Urinary bladder (tissue), 4 donors: ENCODE data around the gene HOTAIR. TPM values are rescaled to one million over a fixed set of nuclear protein-coding genes. Genes with fewer than 3 reads are reported as not detected.

Source experiments
- DNase-seq: peaks from one replicate; pipeline ENCODE4 v3.0.0-alpha.2; 2015; ENCODE audit errors: extremely low spot score
- H3K27ac ChIP-seq: one replicate; pipeline ENCODE4 v1.5.1; 2013; ENCODE audit warnings: low read depth, mild to moderate bottlenecking, moderate library complexity
- H3K36me3 ChIP-seq: one replicate; pipeline ENCODE4 v1.6.1; 2013; ENCODE audit warnings: mild to moderate bottlenecking, moderate library complexity; ENCODE audit not compliant: insufficient read depth
- H3K4me1 ChIP-seq: one replicate; pipeline ENCODE4 v1.6.1; 2013; ENCODE audit warnings: mild to moderate bottlenecking, moderate library complexity; ENCODE audit not compliant: insufficient read depth
- H3K4me3 ChIP-seq: one replicate; pipeline ENCODE4 v1.5.1; 2013; ENCODE audit warnings: low read depth, low read length
- WGBS: extraction: QIAGEN DNeasy Blood & Tissue Kit; methylation state at CpG from one replicate; pipeline ENCODE4 v1.1.7; 2013; 5-methylcytosine and 5-hydroxymethylcytosine counted together
- polyA plus RNA-seq: library from polyadenylated mRNA; stranded (reverse); fragments of 200-250 nt; gene quantifications from one replicate; pipeline ENCODE4 v1.2.3, GENCODE V29; 2013
- total RNA-seq: library from RNA; depleted of rRNA; stranded (reverse); fragments of >200 nt; gene quantifications from one replicate; pipeline ENCODE4 v1.2.3, GENCODE V29; 2014
- donor health status: healthy with polysubstance abuse.
- donor health status: healthy.

HOTAIR gene
- total and polyA plus RNA-seq, 2 donors, result 1.1 to 6.3 TPM

DNA sequence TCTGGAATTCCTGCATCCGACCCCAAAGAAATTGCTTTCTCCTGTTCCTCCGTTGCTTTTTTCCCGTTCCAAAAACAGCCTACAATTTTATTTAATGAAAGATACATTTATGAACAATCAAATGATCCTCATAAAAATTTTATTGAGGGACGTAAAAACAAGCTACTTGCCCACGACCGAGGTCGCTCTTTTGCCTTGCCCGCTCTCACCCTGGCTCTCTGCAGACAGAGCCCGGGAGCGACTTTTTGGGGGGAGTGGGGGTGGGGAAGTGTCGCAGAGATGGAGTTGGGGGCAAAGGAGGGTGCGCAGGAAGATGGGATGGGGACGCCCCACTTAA, 24.1 kb upstream of the HOTAIR start:
- H3K36me3 ChIP-seq, result no peaks in the 10 kb centered on the region
- H3K4me3 ChIP-seq, result no peak overlapping the region
- WGBS, result 12% methylated on average over 13 of the region's 13 CpGs
- H3K27ac ChIP-seq, result no peak overlapping the region
- DNase-seq, result no peak
- no peaks in the 10 kb centered on the region for H3K4me1 ChIP-seq

DNA sequence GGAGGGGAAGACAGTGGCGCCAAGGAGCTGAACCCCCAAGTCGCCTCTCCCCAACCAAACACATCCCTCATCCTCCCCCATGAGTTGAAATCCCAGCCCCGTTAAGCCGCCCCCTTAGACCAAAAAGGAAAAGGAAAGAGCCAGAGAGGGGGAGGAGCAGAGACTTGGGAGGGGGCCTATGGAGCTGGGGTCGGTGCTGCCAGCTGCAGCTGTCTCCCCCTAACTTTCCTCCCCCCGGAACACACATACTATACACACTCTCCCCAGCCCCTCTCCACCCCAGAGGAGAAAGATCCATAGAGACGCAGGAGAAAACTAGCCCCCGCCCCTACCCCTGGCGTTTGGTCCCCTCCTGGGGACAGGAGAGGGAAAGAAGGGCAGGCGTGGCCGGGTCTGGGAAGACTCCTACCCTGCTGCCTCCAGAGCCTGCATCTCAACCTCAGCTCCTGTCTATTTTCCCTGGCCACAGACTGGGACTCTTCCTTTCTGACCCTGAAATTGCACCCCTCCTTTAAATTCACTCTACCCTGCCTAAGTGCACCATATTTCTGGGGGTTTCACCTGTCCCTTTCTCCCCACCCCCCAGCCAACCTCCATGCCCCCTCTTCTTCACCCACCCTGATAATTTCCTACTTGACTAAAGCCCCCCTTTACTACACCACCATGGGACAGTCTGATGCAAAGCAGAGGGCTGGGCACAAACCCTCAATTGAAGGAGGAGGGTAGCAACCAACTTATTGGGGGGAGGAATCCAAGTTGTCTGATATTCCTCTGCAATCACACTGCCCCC, 23.6 kb upstream of the HOTAIR start:
- DNase-seq, result no peak
- Histone ChIP-seq H3K4me3 (no peak overlapping the region), H3K36me3 (no peaks in the 10 kb centered on the region), H3K4me1 (no peaks in the 10 kb centered on the region), H3K27ac (no peak overlapping the region)
- WGBS, result 28% methylated on average over 11 of the region's 11 CpGs

DNA sequence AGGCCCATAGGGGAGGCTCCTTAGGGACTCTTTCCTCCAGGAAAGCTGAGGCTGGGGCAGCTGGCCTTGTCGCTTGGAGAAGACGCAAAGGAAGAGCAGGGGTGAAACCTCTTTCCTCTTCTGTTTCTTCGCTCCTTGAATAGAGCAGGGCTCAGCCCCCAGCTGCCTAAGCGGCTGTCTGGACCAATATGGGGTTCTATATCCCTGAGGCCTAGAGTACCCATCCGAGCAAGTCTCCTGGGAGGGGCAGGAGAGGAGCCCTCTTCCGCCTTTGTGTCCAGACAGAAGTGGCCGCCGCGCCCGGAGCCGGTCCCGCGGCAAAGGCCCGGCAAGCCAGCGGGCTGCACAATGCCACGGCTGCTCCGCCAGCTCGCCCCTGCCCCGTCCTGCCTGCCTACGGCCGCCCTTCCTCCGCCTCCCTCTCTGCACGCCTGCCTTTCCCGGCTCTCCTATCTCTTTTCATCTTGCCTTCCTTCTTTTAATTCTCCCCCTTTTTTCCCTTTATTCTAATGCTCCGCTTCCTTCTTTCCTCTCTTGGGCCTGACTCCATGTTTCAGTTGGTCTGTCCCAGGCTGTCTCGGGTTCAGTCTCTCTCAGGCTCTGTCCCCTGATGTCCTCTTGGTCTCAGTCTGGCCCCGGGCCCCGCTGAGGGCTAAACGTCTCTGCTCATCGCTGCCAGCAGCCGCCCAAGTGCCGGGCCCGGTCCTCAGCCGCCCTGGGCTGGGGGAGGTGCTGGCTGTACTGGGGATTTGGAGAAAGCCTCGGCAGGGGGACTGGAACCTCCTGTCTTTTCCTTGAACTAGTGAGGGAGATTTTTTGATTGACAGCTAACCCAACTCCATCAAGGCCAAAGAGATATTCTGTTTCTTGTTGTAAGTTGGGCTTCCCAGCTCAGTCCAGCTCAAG, 22.7 kb upstream of the HOTAIR start:
- WGBS, result 31% methylated on average over 35 of the region's 35 CpGs
- no peaks in the 10 kb centered on the region for H3K36me3 ChIP-seq
- no peaks in the 10 kb centered on the region for H3K4me1 ChIP-seq
- H3K27ac ChIP-seq, result no peak overlapping the region
- no peak for DNase-seq
- H3K4me3 ChIP-seq, result no peak overlapping the region

DNA sequence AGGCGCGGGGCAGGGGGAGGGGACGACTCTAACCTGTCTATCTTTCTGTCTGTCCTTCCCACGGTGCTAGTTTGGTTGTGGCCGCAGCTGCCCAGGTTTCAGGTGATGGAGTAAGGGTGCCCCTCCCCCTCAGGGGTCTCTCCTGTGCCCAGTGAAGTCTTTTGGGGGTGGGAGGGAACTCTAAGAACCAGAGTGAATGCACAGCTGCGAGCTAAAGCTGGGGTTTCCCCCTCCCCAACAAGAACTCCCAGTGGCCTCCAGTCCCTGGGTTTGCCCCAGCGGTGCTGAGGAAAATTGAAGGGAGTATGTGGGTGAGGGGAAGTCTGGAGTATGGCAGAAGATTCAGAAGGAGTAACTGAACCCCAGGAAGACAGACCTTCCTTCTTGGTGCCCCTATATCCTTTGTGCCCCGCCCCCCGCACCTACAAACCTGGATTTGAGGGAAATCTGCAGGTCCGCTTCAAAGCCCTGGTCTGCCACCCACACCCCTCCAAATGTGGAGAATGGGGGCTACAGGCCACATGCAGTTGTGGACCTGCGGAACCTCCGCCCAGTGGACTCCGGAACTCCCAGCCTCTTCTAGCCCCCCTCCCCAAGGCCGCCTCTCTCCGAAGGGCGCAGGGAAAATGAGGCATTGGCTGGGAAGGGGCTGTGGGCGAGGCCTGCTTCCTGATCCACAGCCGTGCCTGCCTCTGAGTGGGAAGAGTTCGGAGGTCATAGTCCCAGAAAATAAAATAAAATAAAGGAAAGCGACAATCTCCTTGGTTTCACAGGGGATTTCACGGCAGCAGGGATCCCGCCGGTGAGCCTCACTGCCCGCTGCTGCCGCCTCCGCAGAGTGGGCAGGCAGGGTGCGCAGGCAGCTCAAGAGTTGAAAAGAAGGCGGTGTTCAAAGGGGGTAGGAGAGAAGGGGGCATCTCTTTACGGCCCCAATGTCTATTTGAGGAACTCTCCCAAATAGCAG, 21.8 kb upstream of the HOTAIR start:
- DNase-seq, result no peak
- WGBS, result 73% methylated on average over 29 of the region's 29 CpGs
- Histone ChIP-seq H3K4me3 (no peak overlapping the region), H3K27ac (no peak overlapping the region), H3K36me3 (no peaks in the 10 kb centered on the region), H3K4me1 (no peaks in the 10 kb centered on the region)

DNA sequence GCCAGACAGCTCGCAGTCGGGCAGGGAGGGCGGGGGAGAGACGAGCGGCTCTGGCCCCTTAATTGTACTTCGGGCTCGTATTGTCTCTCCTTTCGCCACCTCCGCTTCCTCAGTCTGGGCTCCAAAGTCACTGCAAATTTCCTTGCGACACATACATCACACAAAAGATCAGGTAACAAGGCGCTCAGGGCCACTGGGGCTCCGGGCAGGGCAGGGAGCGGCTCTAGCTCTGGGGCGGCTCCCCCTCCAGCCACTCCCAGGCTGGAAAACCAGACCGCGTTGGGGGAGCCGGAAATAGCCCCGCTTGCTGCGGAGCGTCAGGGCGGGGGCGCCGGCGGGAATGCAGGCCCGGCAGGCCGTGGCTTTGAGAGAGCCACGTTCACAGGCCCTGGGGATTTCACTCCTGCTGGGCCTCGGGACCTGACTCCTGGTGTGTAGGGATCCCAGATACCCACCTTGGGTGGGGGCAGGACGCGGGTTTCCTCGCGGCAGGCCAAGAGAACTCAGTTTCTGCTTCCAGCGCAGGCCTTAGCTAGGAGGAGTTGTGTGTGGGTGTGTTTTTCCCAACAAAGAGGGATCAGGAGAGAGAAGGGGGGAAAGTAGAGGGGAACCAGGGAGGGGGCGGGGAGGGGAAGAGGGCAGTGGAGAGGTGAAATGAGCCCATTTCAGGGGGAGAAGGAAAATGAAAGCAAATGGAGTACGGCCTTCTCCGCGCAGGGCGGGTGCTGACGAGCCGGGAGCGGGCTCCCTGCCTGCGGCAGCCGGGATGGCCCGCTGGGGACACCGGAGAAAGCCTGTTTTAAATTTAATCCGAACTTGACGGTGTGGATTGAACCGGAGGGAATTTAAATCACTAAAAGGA, 20.9 kb upstream of the HOTAIR start:
- Histone ChIP-seq H3K4me1 (no peaks in the 10 kb centered on the region), H3K27ac (no peak overlapping the region), H3K4me3 (peak overlapping the region; percentile 39), H3K36me3 (no peaks in the 10 kb centered on the region)
- no peak for DNase-seq
- 26% methylated on average over 48 of the region's 48 CpGs for WGBS

DNA sequence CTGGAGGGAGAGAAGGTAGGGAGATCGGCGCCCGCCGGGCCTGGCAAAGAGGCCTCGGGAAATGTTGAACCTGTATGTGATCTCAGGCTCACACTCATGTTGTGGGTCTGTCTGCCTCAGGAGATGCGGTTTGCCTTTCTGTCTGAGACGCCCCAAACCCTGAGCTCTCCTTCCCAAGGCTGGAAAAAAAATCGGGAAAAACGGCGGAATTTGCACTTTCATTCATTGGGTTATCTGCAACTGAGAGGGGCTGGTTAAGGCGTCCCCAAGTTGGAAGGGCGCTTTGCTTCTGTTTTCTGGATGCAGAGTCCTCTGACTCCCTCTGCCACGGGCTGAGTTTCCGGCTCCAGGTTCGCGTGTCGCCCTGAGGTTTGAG, 20.2 kb upstream of the HOTAIR start:
- WGBS, result 19% methylated on average over 17 of the region's 17 CpGs
- Histone ChIP-seq H3K36me3 (no peaks in the 10 kb centered on the region), H3K4me3 (peak overlapping the region; percentile 39), H3K27ac (no peak overlapping the region), H3K4me1 (no peaks in the 10 kb centered on the region)
- no peak for DNase-seq

DNA sequence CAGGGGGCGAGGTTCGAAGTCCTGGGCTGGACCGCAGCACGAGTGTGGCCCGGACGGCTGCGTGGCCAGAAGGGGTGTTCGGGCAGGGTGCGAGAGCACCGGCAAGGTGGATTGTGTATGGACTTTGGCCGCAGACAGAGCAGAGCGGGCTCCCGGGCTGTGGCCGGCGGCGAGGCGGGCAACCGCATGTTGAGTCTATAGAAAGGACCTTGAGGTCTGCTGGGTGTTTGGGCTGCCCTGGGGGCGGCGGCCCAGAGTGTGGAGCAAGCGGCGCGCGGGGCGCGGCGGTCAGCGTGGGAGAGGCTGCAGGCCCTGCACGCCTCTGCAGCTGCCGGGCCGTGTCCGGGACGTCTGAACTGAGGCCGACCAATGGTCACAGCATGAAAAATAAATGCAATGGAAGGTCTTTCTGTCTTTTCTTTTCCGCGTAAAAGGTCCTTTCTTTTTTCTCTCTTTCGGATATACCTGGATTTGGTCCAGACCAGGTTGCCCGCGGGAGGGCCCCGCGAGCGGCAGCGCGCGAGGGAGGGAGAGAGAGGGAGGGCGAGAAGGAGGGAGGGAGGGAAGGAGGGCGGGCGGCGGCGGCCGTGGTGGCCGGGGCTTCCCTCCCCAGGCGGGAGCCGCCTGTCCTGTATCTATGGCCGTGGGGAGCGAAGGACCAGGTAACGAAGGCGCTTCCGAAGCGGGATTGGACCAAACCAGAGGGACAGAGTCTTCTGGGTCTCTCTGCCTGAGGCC, 19.7 kb upstream of the HOTAIR start:
- no peaks in the 10 kb centered on the region for H3K36me3 ChIP-seq
- H3K4me3 ChIP-seq, result peak overlapping the region; percentile 7
- 15% methylated on average over 60 of the region's 60 CpGs for whole genome bisulfite sequencing
- DNase-seq, result no peak
- H3K27ac ChIP-seq, result no peak overlapping the region
- H3K4me1 ChIP-seq, result no peaks in the 10 kb centered on the region

DNA sequence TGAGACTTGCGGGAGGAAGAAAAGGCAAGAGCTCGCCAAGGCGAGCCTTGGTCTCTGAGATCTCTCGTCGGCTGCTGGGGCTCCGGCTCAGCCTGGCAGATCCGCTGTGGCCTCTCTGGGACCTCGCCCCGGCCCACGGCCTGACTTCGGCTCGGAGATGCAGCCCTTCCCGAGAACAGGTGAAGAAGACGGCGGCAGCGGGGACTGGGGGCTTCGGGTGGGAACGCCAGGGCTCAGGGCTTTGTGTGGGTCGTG, 19.2 kb upstream of the HOTAIR start:
- Histone ChIP-seq H3K4me3 (no peak overlapping the region), H3K4me1 (no peaks in the 10 kb centered on the region), H3K27ac (no peak overlapping the region), H3K36me3 (no peaks in the 10 kb centered on the region)
- WGBS, result 26% methylated on average over 19 of the region's 19 CpGs
- no peak for DNase-seq

DNA sequence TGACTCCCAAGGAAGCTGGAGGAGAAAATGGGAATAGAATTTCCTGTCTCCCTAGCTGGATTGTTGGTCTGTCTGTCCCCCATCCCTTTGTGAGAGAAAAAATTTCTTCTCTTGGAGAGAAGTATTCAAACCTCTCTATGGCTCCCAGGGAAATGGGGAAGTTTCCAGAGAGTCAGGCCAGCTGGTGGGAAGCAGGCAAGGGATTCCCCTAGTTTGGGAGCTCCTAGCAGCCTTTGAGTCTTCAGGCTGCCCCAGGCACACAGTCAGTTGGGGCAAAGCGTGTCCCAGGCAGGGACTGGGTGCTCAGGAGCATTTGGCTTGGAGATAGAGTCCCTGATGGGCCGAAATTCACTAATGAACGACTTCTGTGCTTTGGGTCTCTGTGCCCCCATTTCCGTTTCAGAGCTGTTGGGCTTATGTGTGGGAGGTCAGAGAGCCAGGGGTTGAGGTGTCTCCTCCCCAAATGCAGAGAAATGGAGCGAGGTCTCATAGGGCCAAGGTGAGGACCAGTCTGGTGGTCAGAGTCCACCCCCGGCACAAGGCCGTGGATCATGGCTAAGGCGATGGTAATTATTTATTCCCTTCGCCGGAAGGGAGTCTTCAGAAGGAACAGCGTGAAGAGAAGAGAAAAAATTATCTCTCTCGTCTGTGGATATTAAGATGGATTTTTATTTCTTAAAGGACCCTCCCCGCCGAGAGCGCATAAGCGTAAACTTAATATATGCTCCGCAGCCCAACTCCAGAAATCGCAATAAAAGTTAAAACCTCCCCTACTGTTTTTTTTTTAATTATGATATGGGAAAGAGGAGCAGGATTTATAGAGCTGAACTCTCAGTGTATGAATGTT, 18.6 kb upstream of the HOTAIR start:
- no peak overlapping the region for H3K4me3 ChIP-seq
- no peak overlapping the region for H3K27ac ChIP-seq
- no peaks in the 10 kb centered on the region for H3K36me3 ChIP-seq
- 53% methylated on average over 18 of the region's 18 CpGs for WGBS
- no peaks in the 10 kb centered on the region for H3K4me1 ChIP-seq
- DNase-seq, result no peak

DNA sequence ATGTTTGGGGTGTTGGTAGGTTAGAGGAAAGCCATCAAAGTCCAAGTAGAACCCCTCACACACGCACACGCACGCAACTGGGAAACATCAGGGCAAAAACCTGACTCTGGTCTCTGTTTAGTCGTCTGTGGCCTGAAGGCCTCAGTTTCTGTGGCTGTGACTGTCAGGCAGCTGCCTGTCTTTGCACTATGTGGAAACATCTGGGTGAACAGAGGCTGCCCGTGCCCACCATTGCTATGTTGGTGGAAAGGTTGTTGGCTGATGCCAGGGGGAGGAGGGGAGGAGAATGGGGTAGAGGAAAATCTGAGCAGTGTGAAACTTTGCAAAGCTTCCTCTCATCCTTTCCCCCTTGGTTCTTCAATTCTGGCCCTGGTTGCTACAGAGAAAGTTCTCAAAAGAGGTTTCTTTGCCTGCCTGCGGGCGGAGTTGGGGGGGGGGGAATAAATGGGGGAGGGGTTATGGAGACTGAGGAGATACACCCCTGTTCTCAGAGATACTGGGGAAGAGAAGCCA, 17.7 kb upstream of the HOTAIR start:
- 66% methylated on average over 7 of the region's 7 CpGs for WGBS
- Histone ChIP-seq H3K4me3 (no peak overlapping the region), H3K27ac (no peak overlapping the region)

DNA sequence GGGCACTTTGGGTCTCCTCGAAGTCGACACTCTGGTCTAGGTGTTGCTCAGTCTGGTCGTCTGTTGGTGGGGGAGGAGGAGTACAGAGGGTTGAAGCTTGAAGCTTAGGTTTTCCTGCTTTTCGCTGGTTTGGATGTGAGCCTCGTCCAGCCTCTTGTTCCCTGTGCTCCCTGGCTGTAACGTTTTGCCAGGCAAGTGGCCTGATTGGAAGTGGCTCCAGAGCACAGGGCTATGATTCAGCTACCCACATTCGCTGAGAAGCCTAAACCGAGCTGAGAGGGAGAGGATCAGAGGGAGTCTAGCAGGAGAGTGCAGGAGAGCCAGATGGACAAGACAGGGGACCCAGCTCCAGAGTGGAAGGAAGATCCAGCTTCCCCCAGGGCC, 16.3 kb upstream of the HOTAIR start:
- 20% methylated on average over 8 of the region's 8 CpGs for WGBS

More for the DNA sequence above, 17.7 kb upstream of the HOTAIR start:
- no peak for DNase-seq
- Histone ChIP-seq H3K4me1 (no peaks in the 10 kb centered on the region), H3K36me3 (no peaks in the 10 kb centered on the region)

More for the DNA sequence above, 16.3 kb upstream of the HOTAIR start:
- Histone ChIP-seq H3K4me1 (no peaks in the 10 kb centered on the region), H3K27ac (no peak overlapping the region), H3K4me3 (no peak overlapping the region), H3K36me3 (no peaks in the 10 kb centered on the region)
- no peak for DNase-seq
